Measurements from ENCODE around the gene CDH7. TPM values are rescaled to one million over a fixed set of nuclear protein-coding genes. Genes with fewer than 3 reads are reported as not detected.

Gene CDH7
- total RNA-seq, 1 donor from 2014 or later: not detected

- Mint-ChIP-seq H3K4me3 (no peak overlapping the region), H3K27ac (no peak overlapping the region), H3K4me1 (ENCODE audit: low read depth) (no peaks in the 10 kb centered on the region), H3K27me3 (ENCODE audit: insufficient read depth) (peaks cover 14% of the 10 kb centered on the region), H3K36me3 (ENCODE audit: low read depth) (no peaks in the 10 kb centered on the region), H3K9me3 (no peaks in the 10 kb centered on the region)
- DNase-seq (ENCODE audit: low spot score): no peak
- intact Hi-C loops (cut with micrococcal nuclease): no loop called here
Observed at GRCh38 chr18:65752625-65753325, 2.0 kb downstream of the CDH7 start.

DNA sequence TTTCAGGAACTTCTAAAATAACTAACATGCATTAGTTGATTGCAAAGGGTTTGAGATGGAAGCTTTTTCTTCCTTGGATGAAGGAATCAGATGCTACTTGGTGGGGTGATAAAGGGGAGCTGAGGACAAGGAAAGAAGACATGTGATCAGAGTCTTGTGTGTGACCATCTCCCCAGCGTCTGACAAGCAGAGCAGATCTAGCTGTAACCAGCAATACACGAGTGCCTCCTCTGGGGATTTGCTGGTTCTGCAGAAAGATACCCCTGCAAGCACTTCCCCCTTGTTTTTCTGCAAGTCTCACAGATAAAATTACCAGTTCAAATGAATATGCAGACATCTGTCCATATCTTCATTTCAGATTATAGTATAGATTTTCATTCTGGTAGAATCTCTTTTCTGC lies 2.7 kb downstream of the CDH7 start:
- DNase-seq (ENCODE audit: low spot score): no peak
- H3K27ac Mint-ChIP-seq: no peak overlapping the region
- no peaks in the 10 kb centered on the region for H3K9me3 Mint-ChIP-seq
- intact Hi-C loops (cut with micrococcal nuclease): no loop called here
- H3K27me3 Mint-ChIP-seq (ENCODE audit: insufficient read depth): peaks cover 14% of the 10 kb centered on the region
- H3K4me3 Mint-ChIP-seq: no peak overlapping the region
- no peaks in the 10 kb centered on the region for H3K36me3 Mint-ChIP-seq (ENCODE audit: low read depth)
- no peaks in the 10 kb centered on the region for H3K4me1 Mint-ChIP-seq (ENCODE audit: low read depth)

- Mint-ChIP-seq H3K27ac (no peak overlapping the region), H3K4me3 (no peak overlapping the region), H3K4me1 (ENCODE audit: low read depth) (no peaks in the 10 kb centered on the region), H3K9me3 (no peaks in the 10 kb centered on the region), H3K36me3 (ENCODE audit: low read depth) (no peaks in the 10 kb centered on the region), H3K27me3 (ENCODE audit: insufficient read depth) (peaks cover 14% of the 10 kb centered on the region)
- intact Hi-C loops (cut with micrococcal nuclease): no loop called here
- no peak for DNase-seq (ENCODE audit: low spot score)
Observed at GRCh38 chr18:65754121-65754520, 3.3 kb downstream of the CDH7 start.

GRCh38 chr18:65755616-65756015 lies 4.8 kb downstream of the CDH7 start:
- H3K9me3 Mint-ChIP-seq: no peaks in the 10 kb centered on the region
- H3K36me3 Mint-ChIP-seq (ENCODE audit: low read depth): no peaks in the 10 kb centered on the region
- H3K4me1 Mint-ChIP-seq (ENCODE audit: low read depth): no peaks in the 10 kb centered on the region
- DNase-seq (ENCODE audit: low spot score): no peak
- H3K4me3 Mint-ChIP-seq: no peak overlapping the region
- H3K27me3 Mint-ChIP-seq (ENCODE audit: insufficient read depth): peaks cover 6% of the 10 kb centered on the region
- no peak overlapping the region for H3K27ac Mint-ChIP-seq
- intact Hi-C loops (cut with micrococcal nuclease): no loop called here

GRCh38 chr18:65760457-65760856 lies 9.6 kb downstream of the CDH7 start:
- intact Hi-C loops (cut with micrococcal nuclease): no loop called here
- no peaks in the 10 kb centered on the region for H3K4me1 Mint-ChIP-seq (ENCODE audit: low read depth)
- no peak overlapping the region for H3K27ac Mint-ChIP-seq
- no peaks in the 10 kb centered on the region for H3K27me3 Mint-ChIP-seq (ENCODE audit: insufficient read depth)
- H3K9me3 Mint-ChIP-seq: no peaks in the 10 kb centered on the region
- no peak for DNase-seq (ENCODE audit: low spot score)
- H3K36me3 Mint-ChIP-seq (ENCODE audit: low read depth): no peaks in the 10 kb centered on the region
- no peak overlapping the region for H3K4me3 Mint-ChIP-seq

GRCh38 chr18:65761636-65762295 lies 11.0 kb downstream of the CDH7 start:
- Mint-ChIP-seq H3K27me3 (ENCODE audit: insufficient read depth) (no peaks in the 10 kb centered on the region), H3K4me3 (no peak overlapping the region), H3K36me3 (ENCODE audit: low read depth) (no peaks in the 10 kb centered on the region), H3K4me1 (ENCODE audit: low read depth) (no peaks in the 10 kb centered on the region), H3K27ac (no peak overlapping the region), H3K9me3 (no peaks in the 10 kb centered on the region)
- intact Hi-C loops (cut with micrococcal nuclease): no loop called here
- DNase-seq (ENCODE audit: low spot score): no peak

GRCh38 chr18:65762556-65762955 lies 11.7 kb downstream of the CDH7 start:
- Mint-ChIP-seq H3K27ac (no peak overlapping the region), H3K36me3 (ENCODE audit: low read depth) (no peaks in the 10 kb centered on the region), H3K4me1 (ENCODE audit: low read depth) (no peaks in the 10 kb centered on the region), H3K27me3 (ENCODE audit: insufficient read depth) (no peaks in the 10 kb centered on the region), H3K9me3 (no peaks in the 10 kb centered on the region), H3K4me3 (no peak overlapping the region)
- no peak for DNase-seq (ENCODE audit: low spot score)
- intact Hi-C loops (cut with micrococcal nuclease): no loop called here

DNA sequence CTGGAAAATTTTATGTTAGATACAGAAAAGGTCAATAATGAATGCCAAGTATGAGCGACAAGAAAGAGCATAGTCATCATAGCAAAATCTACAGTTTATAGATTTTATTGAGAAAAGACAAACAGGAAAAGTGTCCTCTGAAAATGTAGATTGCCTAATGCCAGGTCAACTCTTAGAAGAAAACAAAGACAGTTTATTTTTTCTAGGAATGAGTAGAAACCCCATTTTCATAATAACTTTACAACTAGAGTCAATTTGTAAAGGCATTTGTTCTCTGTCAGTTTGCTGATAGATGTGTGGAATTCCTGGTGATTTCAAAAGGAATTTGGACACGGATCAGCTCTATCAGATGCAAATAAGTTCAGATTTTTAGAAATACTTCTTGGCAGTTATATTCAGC lies 16.6 kb downstream of the CDH7 start:
- Mint-ChIP-seq H3K27ac (no peak overlapping the region), H3K4me3 (no peak overlapping the region), H3K27me3 (ENCODE audit: insufficient read depth) (no peaks in the 10 kb centered on the region), H3K4me1 (ENCODE audit: low read depth) (no peaks in the 10 kb centered on the region), H3K36me3 (ENCODE audit: low read depth) (no peaks in the 10 kb centered on the region), H3K9me3 (peaks cover 5% of the 10 kb centered on the region)
- intact Hi-C loops (cut with micrococcal nuclease): no loop called here
- no peak for DNase-seq (ENCODE audit: low spot score)

DNA sequence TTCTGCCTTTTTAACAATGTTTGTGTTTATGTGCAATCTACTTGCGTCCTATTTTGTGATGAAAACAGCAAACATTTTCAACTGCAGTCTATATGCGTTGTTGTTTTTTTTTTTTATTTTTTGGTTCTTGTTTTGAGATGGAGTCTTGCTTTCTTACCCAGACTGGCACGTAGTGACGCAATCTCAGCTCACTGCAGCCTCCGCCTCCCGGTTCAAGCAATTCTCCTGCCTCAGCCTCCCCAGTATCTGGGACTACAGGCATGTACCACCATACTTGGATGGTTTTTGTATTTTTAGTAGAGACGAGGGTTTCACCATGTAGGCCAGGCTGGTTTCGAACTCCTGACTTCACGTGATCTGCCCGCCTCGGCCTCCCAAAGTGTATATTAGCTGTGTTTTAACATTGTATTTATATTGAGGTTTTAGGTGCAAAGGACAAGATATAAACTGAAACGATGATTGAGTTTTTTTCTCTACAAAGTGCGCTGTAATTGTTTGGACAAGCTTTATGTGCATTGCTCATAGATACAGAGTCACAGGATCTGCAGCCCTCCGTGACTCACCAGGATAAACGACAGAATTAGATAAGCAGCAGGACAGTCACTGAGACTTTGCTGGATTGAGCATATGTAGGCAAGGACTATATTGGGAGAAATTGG lies 17.4 kb downstream of the CDH7 start:
- Mint-ChIP-seq H3K27me3 (ENCODE audit: insufficient read depth) (no peaks in the 10 kb centered on the region), H3K4me1 (ENCODE audit: low read depth) (no peaks in the 10 kb centered on the region), H3K27ac (no peak overlapping the region), H3K9me3 (peaks cover 5% of the 10 kb centered on the region), H3K36me3 (ENCODE audit: low read depth) (no peaks in the 10 kb centered on the region), H3K4me3 (no peak overlapping the region)
- DNase-seq (ENCODE audit: low spot score): no peak
- intact Hi-C loops (cut with micrococcal nuclease): no loop called here

- Mint-ChIP-seq H3K27me3 (ENCODE audit: insufficient read depth) (no peaks in the 10 kb centered on the region), H3K4me3 (no peak overlapping the region), H3K4me1 (ENCODE audit: low read depth) (no peaks in the 10 kb centered on the region), H3K27ac (no peak overlapping the region), H3K9me3 (peaks cover 9% of the 10 kb centered on the region), H3K36me3 (ENCODE audit: low read depth) (no peaks in the 10 kb centered on the region)
- no peak for DNase-seq (ENCODE audit: low spot score)
- intact Hi-C loops (cut with micrococcal nuclease): no loop called here
Observed at GRCh38 chr18:65769652-65770051, 18.8 kb downstream of the CDH7 start.

GRCh38 chr18:65786474-65786873 lies 35.7 kb downstream of the CDH7 start:
- DNase-seq (ENCODE audit: low spot score): no peak
- Mint-ChIP-seq H3K27me3 (ENCODE audit: insufficient read depth) (no peaks in the 10 kb centered on the region), H3K4me1 (ENCODE audit: low read depth) (no peaks in the 10 kb centered on the region), H3K9me3 (no peaks in the 10 kb centered on the region), H3K36me3 (ENCODE audit: low read depth) (no peaks in the 10 kb centered on the region), H3K4me3 (no peak overlapping the region), H3K27ac (no peak overlapping the region)
- intact Hi-C loops (cut with micrococcal nuclease): no loop called here

- Mint-ChIP-seq H3K27me3 (ENCODE audit: insufficient read depth) (no peaks in the 10 kb centered on the region), H3K36me3 (ENCODE audit: low read depth) (no peaks in the 10 kb centered on the region), H3K4me1 (ENCODE audit: low read depth) (no peaks in the 10 kb centered on the region), H3K9me3 (no peaks in the 10 kb centered on the region), H3K4me3 (no peak overlapping the region), H3K27ac (no peak overlapping the region)
- DNase-seq (ENCODE audit: low spot score): no peak
- intact Hi-C loops (cut with micrococcal nuclease): no loop called here
Observed at GRCh38 chr18:65788373-65788772, 37.6 kb downstream of the CDH7 start.

GRCh38 chr18:65790604-65791003 lies 39.8 kb downstream of the CDH7 start:
- no peak overlapping the region for H3K4me3 Mint-ChIP-seq

More at GRCh38 chr18:65790604-65791003, 39.8 kb downstream of the CDH7 start:
- Mint-ChIP-seq H3K9me3 (no peaks in the 10 kb centered on the region), H3K27ac (no peak overlapping the region), H3K27me3 (ENCODE audit: insufficient read depth) (no peaks in the 10 kb centered on the region), H3K36me3 (ENCODE audit: low read depth) (no peaks in the 10 kb centered on the region), H3K4me1 (ENCODE audit: low read depth) (no peaks in the 10 kb centered on the region)
- intact Hi-C loops (cut with micrococcal nuclease): no loop called here
- no peak for DNase-seq (ENCODE audit: low spot score)

All from activated T-helper 1 cell treated with anti-CD3 and anti-CD28 coated beads, Interleukin-12 subunit alpha, Interleukin-12 subunit beta, Interleukin-2, Interleukin-4 antibody, amounts not matched to agents 30 ng/mL and 10 ng/mL and 1 ng/mL, durations not matched to agents 14 hours and 24 hours and 36 hours (primary cell).